Endothelial cell of umbilical vein (primary cell): ENCODE data around the gene DENND1A. TPM values are rescaled to one million over a fixed set of nuclear protein-coding genes. Genes with fewer than 3 reads are reported as not detected.

Experiments used
- BruUV-seq: library from RNA; stranded (reverse); fragments of 400-500 nt; replicated peaks from 2 replicates; lab custom pipeline; 2021; lab: Mats Ljungman, UMichigan
- CTCF ChIA-PET: fragments of 300-600, 350-600 bp; sonication (Branson Sonifier 250); formaldehyde crosslinking; loops from one replicate; lab custom pipeline; 2021; ENCODE audit warnings: antibody characterized with exemption, inconsistent platforms; lab: Charles Lee
- POLR2A ChIA-PET: fragments of 300-600, 350-600 bp; sonication (Branson Sonifier 250); formaldehyde crosslinking; loops from one replicate; lab custom pipeline; 2021; ENCODE audit warnings: antibody characterized with exemption, inconsistent platforms; lab: Charles Lee
- DNase-seq: peaks from one replicate; pipeline ENCODE4 v3.0.0-alpha.2; 2011; ENCODE audit warnings: low read depth, low spot score
- FAIRE-seq: peaks from 2 replicates; lab custom pipeline; 2011; peaks lifted over from hg19 to GRCh38; lab: Jason Lieb, UNC
- H2AFZ ChIP-seq: 2 replicates; pipeline ENCODE4 v1.6.0; 2012; ENCODE audit warnings: low read depth, low read length, control low read depth, inconsistent platforms
- H3K27ac ChIP-seq: 2 replicates; pipeline ENCODE4 v1.5.1; 2011; ENCODE audit warnings: low read depth, mild to moderate bottlenecking, control low read depth, low read length, moderate library complexity; ENCODE audit not compliant: insufficient read depth
- H3K27me3 ChIP-seq, 2 experiments: 2 replicates each; pipeline versions ENCODE4 v1.6.0 to v1.6.1; 2011; ENCODE audit warnings: low read length in 2 of 2, mixed read lengths in 1 of 2; ENCODE audit not compliant: control insufficient read depth in 2 of 2, insufficient read depth in 2 of 2
- H3K36me3 ChIP-seq, 2 experiments: 2 replicates in 1 of 2; 3 replicates in 1 of 2; pipeline ENCODE4 v1.5.1; 2011; ENCODE audit warnings: low read length in 2 of 2, mild to moderate bottlenecking in 1 of 2, moderate library complexity in 1 of 2; ENCODE audit not compliant: control insufficient read depth in 2 of 2, insufficient read depth in 2 of 2; ENCODE audit errors: extremely low read depth in 1 of 2
- H3K4me1 ChIP-seq: 3 replicates; pipeline ENCODE4 v1.5.1; 2011; ENCODE audit warnings: mild to moderate bottlenecking, low read length; ENCODE audit not compliant: control insufficient read depth, insufficient read depth; ENCODE audit errors: extremely low read depth
- H3K4me2 ChIP-seq: 2 replicates; pipeline ENCODE4 v1.6.1; 2011; ENCODE audit warnings: low read length, control low read depth, mixed read lengths; ENCODE audit not compliant: insufficient read depth
- H3K4me3 ChIP-seq, 3 experiments: fragments of 200-600 bp in 1 of 3; sonication (generic), shearing (Covaris generic) in 1 of 3; replicated peaks in 1 of 3; 2 replicates each; pipeline ENCODE4 v1.5.1; 2011 to 2016; ENCODE audit warnings: control low read depth in 3 of 3, low read length in 3 of 3, mild to moderate bottlenecking in 2 of 3, inconsistent platforms in 1 of 3, low read depth in 1 of 3, moderate library complexity in 1 of 3; ENCODE audit not compliant: insufficient read depth in 1 of 3
- H3K79me2 ChIP-seq: 2 replicates; pipeline ENCODE4 v1.6.0; 2012; ENCODE audit warnings: low read length, inconsistent platforms; ENCODE audit not compliant: control insufficient read depth, insufficient read depth
- H3K9ac ChIP-seq: replicated peaks from 2 replicates; pipeline ENCODE3; 2011; ENCODE audit warnings: low read length, control low read depth; ENCODE audit not compliant: insufficient read depth; ENCODE audit errors: extremely low read depth
- H3K9me1 ChIP-seq: replicated peaks from 3 replicates; pipeline ENCODE4 v1.6.0; 2011; ENCODE audit warnings: mild to moderate bottlenecking, low read length; ENCODE audit not compliant: control insufficient read depth, insufficient read depth; ENCODE audit errors: extremely low read depth
- H3K9me3 ChIP-seq: replicated peaks from 2 replicates; pipeline ENCODE4 v1.5.1; 2012; ENCODE audit warnings: low read length, inconsistent platforms; ENCODE audit not compliant: control insufficient read depth, insufficient read depth
- H4K20me1 ChIP-seq: replicated peaks from 2 replicates; pipeline ENCODE3; 2011; ENCODE audit warnings: mild to moderate bottlenecking, low read length; ENCODE audit not compliant: control insufficient read depth, insufficient read depth; ENCODE audit errors: extremely low read depth
- CTCF ChIP-seq, 2 donors: IDR thresholded peaks; 1 replicate in 1 of 2; 2 replicates in 1 of 2; pipeline ENCODE4 v1.5.1; 2011; ENCODE audit warnings: low read length in 2 of 2, mild to moderate bottlenecking in 2 of 2, moderate library complexity in 2 of 2, control low read depth in 1 of 2, inconsistent platforms in 1 of 2, low read depth in 1 of 2; ENCODE audit not compliant: insufficient read depth in 1 of 2; ENCODE audit errors: extremely low read depth in 1 of 2
- EZH2 ChIP-seq: IDR thresholded peaks from 2 replicates; pipeline ENCODE4 v1.6.1; 2012; ENCODE audit warnings: borderline replicate concordance, low read depth, mild to moderate bottlenecking, moderate library complexity, low read length, inconsistent platforms; ENCODE audit not compliant: severe bottlenecking
- FOS ChIP-seq: IDR thresholded peaks from 2 replicates; pipeline ENCODE4 v1.6.1; 2011; ENCODE audit warnings: mild to moderate bottlenecking, low read length, moderate library complexity, borderline replicate concordance; ENCODE audit not compliant: insufficient read depth
- GATA2 ChIP-seq: IDR thresholded peaks from 2 replicates; pipeline ENCODE4 v1.7.0; 2011; ENCODE audit warnings: low read depth, mild to moderate bottlenecking, moderate library complexity, mixed read lengths, low read length; ENCODE audit not compliant: insufficient read length, insufficient read depth
- JUN ChIP-seq: IDR thresholded peaks from 2 replicates; pipeline ENCODE4 v1.6.1; 2011; ENCODE audit warnings: borderline replicate concordance, low read depth; ENCODE audit not compliant: insufficient read length, insufficient read depth
- MYC ChIP-seq: IDR thresholded peaks from one replicate; pipeline ENCODE4 v1.6.1; 2011; ENCODE audit warnings: mild to moderate bottlenecking, low read depth, low read length
- POLR2A ChIP-seq: IDR thresholded peaks from 2 replicates; pipeline ENCODE4 v1.6.1; 2012; ENCODE audit warnings: low read depth, mild to moderate bottlenecking, control low read depth, low read length
- POLR2AphosphoS5 ChIP-seq: IDR thresholded peaks from 2 replicates; pipeline ENCODE4 v1.6.1; 2012; ENCODE audit warnings: low read depth, mild to moderate bottlenecking, control low read depth, low read length, moderate library complexity; ENCODE audit not compliant: insufficient read depth
- dilution Hi-C: fragments of 300-500 bp; cut with MboI; formaldehyde crosslinking; loops from one replicate; pipeline ENCODE4 v1.15.0; 2019; ENCODE audit warnings: low sequenced_read_pairs; ENCODE audit not compliant: extremely low pct_ligation_motif_present
- intact Hi-C: fragments of 100-400 bp; cut with micrococcal nuclease; formaldehyde crosslinking; loops from one replicate; pipeline ENCODE4 v1.10.0; 2022
- polyA plus RNA-seq, 4 experiments: library from polyadenylated mRNA; depleted of rRNA in 3 of 4; stranded (reverse) in 3 of 4; unstranded in 1 of 4; fragments of >200 nt; gene quantifications; 2 replicates each; pipeline versions ENCODE4 v1.2.1 to v1.2.3, GENCODE V29; 2011 to 2012; ENCODE audit warnings: missing spikeins in 1 of 4
- total RNA-seq: library from RNA; stranded (reverse); gene quantifications from 2 replicates; pipeline ENCODE4 v1.2.3, GENCODE V29; 2021
- TF ChIP-seq, protein P1 (sequence below): IDR thresholded peaks from 2 replicates; pipeline ENCODE4 v1.6.1; 2011; ENCODE audit not compliant: insufficient read depth, insufficient read length

The DENND1A gene
- total and polyA plus RNA-seq, 2 donors (not counting 3 experiments of a cell fraction or from before 2014, with no cell fraction given), result 18.5 to 24.5 TPM

GRCh38 chr9:123591283-123591682, 338.6 kb downstream of the DENND1A start:
- BruUV-seq, result no TSS peak
- Histone ChIP-seq H3K27ac (no peak overlapping the region), H3K4me2 (no peak overlapping the region), H2AFZ (no peak overlapping the region), H3K4me3 (no peak overlapping the region), H3K9me1 (no peaks in the 10 kb centered on the region), H3K79me2 (no peaks in the 10 kb centered on the region), H3K9ac (no peak overlapping the region), H3K27me3 (no peaks in the 10 kb centered on the region), H4K20me1 (no peaks in the 10 kb centered on the region), H3K36me3 (no peaks in the 10 kb centered on the region), H3K4me1 (no peaks in the 10 kb centered on the region), H3K9me3 (no peaks in the 10 kb centered on the region)
- POLR2A ChIA-PET, result no interaction called here
- intact Hi-C loops, result no loop called here
- FAIRE-seq, result no peak
- dilution Hi-C loops, result no loop called here
- TF ChIP-seq MYC, result no peak
- TF ChIP-seq JUN, result no peak
- TF ChIP-seq POLR2AphosphoS5, result no peak
- no peak for TF ChIP-seq POLR2A
- TF ChIP-seq EZH2, result no peak
- no peak for TF ChIP-seq CTCF (IDR thresholded peaks at IDR 0.05; ENCODE audit: extremely low read depth in 1 of 2, insufficient read depth in 1 of 2, low read depth in 1 of 2, low read length in 2 of 2)
- no peak for TF ChIP-seq GATA2
- no peak for TF ChIP-seq FOS
- TF ChIP-seq, protein P1, sequence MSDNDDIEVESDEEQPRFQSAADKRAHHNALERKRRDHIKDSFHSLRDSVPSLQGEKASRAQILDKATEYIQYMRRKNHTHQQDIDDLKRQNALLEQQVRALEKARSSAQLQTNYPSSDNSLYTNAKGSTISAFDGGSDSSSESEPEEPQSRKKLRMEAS, result no peak
- CTCF ChIA-PET, result no interaction called here
- no peak for DNase-seq
